Measurements from ENCODE around the gene ITPRIPL1.

ITPRIPL1 gene

DNA sequence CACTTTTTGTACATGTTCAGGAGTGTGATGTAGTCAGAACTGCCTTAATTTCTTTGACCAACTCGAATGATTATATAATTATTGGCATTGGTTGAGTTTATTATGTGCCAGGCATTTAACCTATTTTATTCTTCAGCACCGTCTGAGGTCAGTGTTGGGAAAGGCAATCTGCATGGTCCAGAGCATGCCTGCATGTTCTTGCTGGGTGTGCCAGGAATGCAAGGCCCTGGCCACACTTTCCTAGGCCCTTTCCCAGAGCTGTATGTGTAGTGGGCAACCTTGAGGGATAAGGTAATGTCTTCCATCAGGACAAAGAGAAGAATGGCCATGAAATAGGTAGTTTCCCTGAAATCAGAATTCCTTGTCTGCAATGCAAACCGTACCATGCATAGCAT is 10.1 kb upstream of the ITPRIPL1 start:
- no peak overlapping the region for H3K4me3 ChIP-seq (ENCODE audit: control insufficient read depth, low read depth, low read length)
- no peak for DNase-seq (ENCODE audit: low read depth)

DNA sequence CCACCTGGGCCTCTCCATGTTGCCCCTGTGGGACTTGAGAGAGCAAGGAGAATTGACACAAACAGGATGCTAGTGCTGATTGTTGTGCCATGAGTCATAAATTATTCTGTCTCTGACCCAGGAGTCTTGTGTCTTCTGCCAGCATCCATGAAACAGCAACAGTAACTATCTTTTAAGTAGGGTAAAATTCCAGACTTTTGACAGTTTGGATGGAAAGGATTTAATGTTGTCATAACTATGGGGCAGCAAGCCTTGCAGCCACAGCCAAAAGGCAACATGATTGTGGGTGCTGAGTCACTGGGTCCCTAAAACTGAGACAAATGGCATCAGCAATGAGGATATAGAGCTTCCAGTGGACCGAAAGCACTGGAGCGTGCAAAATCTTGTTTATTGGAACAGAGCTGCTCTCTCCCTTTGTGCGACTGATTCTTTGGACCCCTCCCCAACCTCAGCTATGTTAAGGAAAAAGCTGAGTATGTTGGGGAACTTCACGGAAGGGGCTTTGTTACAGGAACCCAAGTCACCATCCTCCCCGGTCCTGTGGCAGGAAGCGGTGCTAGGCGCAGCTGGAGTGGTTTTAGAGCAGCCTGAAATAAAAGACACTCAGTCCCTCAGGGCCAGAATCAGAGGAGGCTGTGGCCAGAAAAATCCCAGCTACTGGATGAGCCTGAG is 9.6 kb upstream of the ITPRIPL1 start:
- no peak for DNase-seq (ENCODE audit: low read depth)
- H3K4me3 ChIP-seq (ENCODE audit: control insufficient read depth, low read depth, low read length) = no peak overlapping the region
- TF ChIP-seq, protein P1, sequence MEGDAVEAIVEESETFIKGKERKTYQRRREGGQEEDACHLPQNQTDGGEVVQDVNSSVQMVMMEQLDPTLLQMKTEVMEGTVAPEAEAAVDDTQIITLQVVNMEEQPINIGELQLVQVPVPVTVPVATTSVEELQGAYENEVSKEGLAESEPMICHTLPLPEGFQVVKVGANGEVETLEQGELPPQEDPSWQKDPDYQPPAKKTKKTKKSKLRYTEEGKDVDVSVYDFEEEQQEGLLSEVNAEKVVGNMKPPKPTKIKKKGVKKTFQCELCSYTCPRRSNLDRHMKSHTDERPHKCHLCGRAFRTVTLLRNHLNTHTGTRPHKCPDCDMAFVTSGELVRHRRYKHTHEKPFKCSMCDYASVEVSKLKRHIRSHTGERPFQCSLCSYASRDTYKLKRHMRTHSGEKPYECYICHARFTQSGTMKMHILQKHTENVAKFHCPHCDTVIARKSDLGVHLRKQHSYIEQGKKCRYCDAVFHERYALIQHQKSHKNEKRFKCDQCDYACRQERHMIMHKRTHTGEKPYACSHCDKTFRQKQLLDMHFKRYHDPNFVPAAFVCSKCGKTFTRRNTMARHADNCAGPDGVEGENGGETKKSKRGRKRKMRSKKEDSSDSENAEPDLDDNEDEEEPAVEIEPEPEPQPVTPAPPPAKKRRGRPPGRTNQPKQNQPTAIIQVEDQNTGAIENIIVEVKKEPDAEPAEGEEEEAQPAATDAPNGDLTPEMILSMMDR (IDR thresholded peaks at IDR 0.05; ENCODE audit: control insufficient read depth, insufficient read depth, low read depth, low read length, missing control alignments) = no peak

More for the DNA sequence above, 10.1 kb upstream of the ITPRIPL1 start:
- TF ChIP-seq, protein P1 (IDR thresholded peaks at IDR 0.05; ENCODE audit: control insufficient read depth, insufficient read depth, low read depth, low read length, missing control alignments) = no peak

DNA sequence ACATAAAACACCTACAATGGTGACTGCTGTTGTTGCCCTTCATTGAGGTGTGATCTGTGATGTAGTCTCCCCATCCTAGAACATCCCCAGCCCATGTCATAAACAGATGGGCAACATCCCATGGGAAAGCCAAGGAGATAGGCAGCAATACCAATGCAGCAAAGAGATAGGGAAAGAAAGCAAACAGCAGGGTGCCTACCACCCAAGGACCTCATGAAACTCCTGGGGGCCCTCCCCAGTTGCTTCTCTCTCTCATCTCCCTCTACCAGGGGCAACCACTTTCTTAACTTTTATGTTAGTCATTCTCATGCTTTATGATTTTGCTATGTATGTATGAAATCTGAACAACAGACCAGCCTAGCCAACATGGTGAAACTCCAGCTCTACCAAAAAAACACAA is 8.1 kb upstream of the ITPRIPL1 start:
- DNase-seq (ENCODE audit: low read depth) = no peak
- TF ChIP-seq, protein P1 (IDR thresholded peaks at IDR 0.05; ENCODE audit: control insufficient read depth, insufficient read depth, low read depth, low read length, missing control alignments) = no peak
- no peak overlapping the region for H3K4me3 ChIP-seq (ENCODE audit: control insufficient read depth, low read depth, low read length)

DNA sequence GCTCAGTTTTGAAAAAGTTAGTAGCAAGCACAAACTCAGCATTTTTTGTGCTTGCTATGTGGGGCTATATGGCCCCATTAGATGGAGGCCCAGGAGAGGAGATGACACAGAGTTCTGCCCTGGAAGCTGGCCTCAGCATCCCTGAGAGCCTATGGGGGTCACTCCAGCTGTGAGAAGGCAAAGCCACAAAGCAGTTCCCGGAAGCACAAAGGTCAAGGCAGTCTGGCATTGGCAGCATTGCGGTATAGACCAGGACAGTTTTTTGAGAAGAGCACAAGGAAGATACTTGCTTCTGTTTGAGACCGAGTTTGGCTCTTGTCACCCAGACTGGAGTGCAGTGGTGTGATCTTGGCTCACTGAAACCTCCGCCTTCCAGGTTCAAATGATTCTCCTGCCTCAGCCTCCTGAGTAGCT is 7.5 kb upstream of the ITPRIPL1 start:
- H3K4me3 ChIP-seq (ENCODE audit: control insufficient read depth, low read depth, low read length) = no peak overlapping the region
- DNase-seq (ENCODE audit: low read depth) = no peak
- TF ChIP-seq, protein P1 (IDR thresholded peaks at IDR 0.05; ENCODE audit: control insufficient read depth, insufficient read depth, low read depth, low read length, missing control alignments) = no peak

DNA sequence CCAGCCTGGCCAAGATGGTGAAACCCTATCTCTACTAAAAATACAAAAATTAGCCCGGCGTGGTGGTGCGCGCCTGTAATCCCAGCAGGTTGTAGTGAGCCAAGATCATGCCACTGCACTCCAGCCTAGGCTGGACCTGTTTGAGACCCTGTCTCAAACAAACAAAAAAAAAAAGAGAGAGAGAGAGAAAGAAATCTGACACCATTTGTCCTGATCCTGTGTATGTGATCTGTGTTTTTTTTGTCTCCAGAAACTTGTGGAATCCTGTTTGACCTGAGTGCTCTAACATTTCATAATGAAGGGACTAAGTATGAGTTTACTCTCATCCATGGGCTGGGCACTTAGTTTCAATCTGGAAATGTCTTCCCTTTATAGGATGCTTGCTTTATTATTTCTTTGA is 6.4 kb upstream of the ITPRIPL1 start:
- no peak overlapping the region for H3K4me3 ChIP-seq (ENCODE audit: control insufficient read depth, low read depth, low read length)
- TF ChIP-seq, protein P1 (IDR thresholded peaks at IDR 0.05; ENCODE audit: control insufficient read depth, insufficient read depth, low read depth, low read length, missing control alignments) = no peak
- no peak for DNase-seq (ENCODE audit: low read depth)

DNA sequence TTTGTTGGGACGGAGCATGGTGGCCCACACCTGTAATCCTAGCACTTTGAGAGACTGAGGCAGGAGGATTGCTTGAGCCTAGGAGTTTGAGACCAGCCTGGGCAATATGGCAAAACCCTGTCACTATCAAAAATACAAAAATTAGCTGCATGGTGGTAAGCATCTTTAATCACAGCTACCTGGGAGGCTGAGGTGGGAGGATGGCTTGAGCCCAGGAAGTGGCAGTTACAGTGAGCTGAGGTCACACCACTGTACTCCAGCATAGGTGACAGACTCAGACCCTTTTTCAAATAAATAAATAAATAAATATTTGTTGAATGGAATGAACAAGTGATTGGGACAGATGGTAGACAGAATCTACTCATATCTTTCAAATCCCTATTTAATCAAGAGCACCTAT is 5.7 kb upstream of the ITPRIPL1 start:
- TF ChIP-seq, protein P1 (IDR thresholded peaks at IDR 0.05; ENCODE audit: control insufficient read depth, insufficient read depth, low read depth, low read length, missing control alignments) = no peak
- no peak overlapping the region for H3K4me3 ChIP-seq (ENCODE audit: control insufficient read depth, low read depth, low read length)
- DNase-seq (ENCODE audit: low read depth) = no peak
